B cell (primary cell): ENCODE measurements around the gene TPCN1. TPM values are rescaled to one million over a fixed set of nuclear protein-coding genes. Genes with fewer than 3 reads are reported as not detected.

Source experiments
- ATAC-seq: fragments of 200-7000 bp; cut with Tn5 transposase; one replicate; pipeline ENCODE4 v1.10.0; 2021; ENCODE audit warnings: low read depth, mild to moderate bottlenecking, moderate number of reproducible peaks, moderate library complexity
- CTCF ChIA-PET: fragments of 350-600 bp; sonication (Branson Sonifier 250); formaldehyde crosslinking; loops from one replicate; lab custom pipeline; 2021; ENCODE audit warnings: antibody characterized with exemption, inconsistent platforms; lab: Charles Lee
- POLR2A ChIA-PET: fragments of 350-600 bp; sonication (Branson Sonifier 250); formaldehyde crosslinking; loops from one replicate; lab custom pipeline; 2021; ENCODE audit warnings: antibody characterized with exemption; lab: Charles Lee
- DNase-seq: peaks from one replicate; pipeline ENCODE4 v3.0.0; 2013
- H2AFZ ChIP-seq: 2 replicates; pipeline ENCODE4 v1.6.1; 2012; ENCODE audit warnings: mild to moderate bottlenecking, low read depth, low read length; ENCODE audit not compliant: insufficient read depth, poor library complexity, severe bottlenecking
- H3K27ac ChIP-seq, 2 donors: 1 replicate in 1 of 2; 2 replicates in 1 of 2; pipeline ENCODE4 v1.5.1; 2012 to 2013; ENCODE audit warnings: low read length in 2 of 2, mild to moderate bottlenecking in 2 of 2, moderate library complexity in 1 of 2
- H3K27me3 ChIP-seq, 4 experiments: fragments of 200-600 bp in 1 of 4; sonication (generic) in 1 of 4; replicated peaks in 1 of 4; 1 replicate in 2 of 4; 2 replicates in 2 of 4; pipeline versions ENCODE4 v1.6.1 to v1.7.0; 2013 to 2016; ENCODE audit warnings: low read length in 3 of 4, mild to moderate bottlenecking in 2 of 4, mixed read lengths in 1 of 4, moderate library complexity in 1 of 4; ENCODE audit not compliant: insufficient read depth in 4 of 4, control insufficient read depth in 3 of 4; ENCODE audit errors: control extremely low read depth in 1 of 4
- H3K36me3 ChIP-seq, 2 experiments: replicated peaks in 1 of 2; 1 replicate in 1 of 2; 2 replicates in 1 of 2; pipeline versions ENCODE4 v1.6.1 to v1.7.1; 2013; ENCODE audit warnings: low read length in 1 of 2; ENCODE audit not compliant: insufficient read depth in 2 of 2, control insufficient read depth in 1 of 2; ENCODE audit errors: control extremely low read depth in 1 of 2, extremely low read depth in 1 of 2
- H3K4me1 ChIP-seq, 2 donors: fragments of 200-600 bp in 1 of 2; sonication (generic) in 1 of 2; 1 replicate in 1 of 2; 2 replicates in 1 of 2; pipeline versions ENCODE4 v1.5.1 to v1.6.1; 2013 to 2017; ENCODE audit warnings: low read length in 2 of 2; ENCODE audit not compliant: control insufficient read depth in 2 of 2, insufficient read depth in 2 of 2
- H3K4me2 ChIP-seq: replicated peaks from 2 replicates; pipeline ENCODE3; 2012; ENCODE audit warnings: mild to moderate bottlenecking, low read depth, low read length; ENCODE audit not compliant: poor library complexity, severe bottlenecking
- H3K4me3 ChIP-seq, 5 experiments: fragments of 200-600 bp in 1 of 5; sonication (generic) in 1 of 5; 1 replicate in 3 of 5; 2 replicates in 2 of 5; pipeline versions ENCODE4 v1.5.1 to v1.7.0; 2011 to 2016; ENCODE audit warnings: low read length in 4 of 5, mild to moderate bottlenecking in 4 of 5, low read depth in 2 of 5, control low read depth in 1 of 5, moderate library complexity in 1 of 5; ENCODE audit not compliant: insufficient read depth in 1 of 5; ENCODE audit errors: control extremely low read depth in 1 of 5, extremely low read depth in 1 of 5
- H3K79me2 ChIP-seq: fragments of 200-600 bp; sonication (generic); one replicate; pipeline ENCODE4 v1.6.0; 2016; ENCODE audit warnings: low read length; ENCODE audit not compliant: control insufficient read depth, insufficient read depth
- H3K9ac ChIP-seq: fragments of 200-600 bp; sonication (generic); 2 replicates; pipeline ENCODE4 v1.6.1; 2017; ENCODE audit warnings: mild to moderate bottlenecking, low read length, moderate library complexity
- H3K9me3 ChIP-seq, 3 donors: one replicate each; pipeline versions ENCODE4 v1.6.1 to v1.7.1; 2013; ENCODE audit warnings: low read length in 2 of 3; ENCODE audit not compliant: control insufficient read depth in 2 of 3, insufficient read depth in 1 of 3; ENCODE audit errors: control extremely low read depth in 1 of 3
- H4K20me1 ChIP-seq: 2 replicates; pipeline ENCODE4 v1.6.0; 2012; ENCODE audit warnings: mild to moderate bottlenecking, low read length; ENCODE audit not compliant: insufficient read depth, control insufficient read depth, poor library complexity, severe bottlenecking
- H3K27ac Mint-ChIP-seq: one replicate; pipeline ENCODE4 v1.8.0; 2021; ENCODE audit warnings: mixed read lengths
- H3K27me3 Mint-ChIP-seq: one replicate; pipeline ENCODE4 v1.8.0; 2021; ENCODE audit warnings: mixed read lengths
- H3K4me1 Mint-ChIP-seq: one replicate; pipeline ENCODE4 v1.8.0; 2021; ENCODE audit warnings: mixed read lengths
- H3K4me3 Mint-ChIP-seq: one replicate; pipeline ENCODE4 v1.8.0; 2021; ENCODE audit warnings: mixed read lengths
- H3K9me3 Mint-ChIP-seq: one replicate; pipeline ENCODE4 v1.8.0; 2022; ENCODE audit warnings: mixed read lengths; ENCODE audit not compliant: insufficient read depth
- EZH2 ChIP-seq: IDR thresholded peaks from 2 replicates; pipeline ENCODE4 v1.6.1; 2012; ENCODE audit warnings: borderline replicate concordance, low read depth, mild to moderate bottlenecking, moderate library complexity, low read length; ENCODE audit not compliant: insufficient read depth, poor library complexity, severe bottlenecking
- WGBS: methylation state at CpG from one replicate; pipeline ENCODE4 v1.1.5; 2013; ENCODE audit warnings: missing lambda C conversion rate; ENCODE audit not compliant: insufficient coverage; 5-methylcytosine and 5-hydroxymethylcytosine counted together
- intact Hi-C: fragments of 100-400 bp; cut with micrococcal nuclease; formaldehyde crosslinking; loops from one replicate; pipeline ENCODE4 v1.10.0; 2022
- polyA plus RNA-seq: library from polyadenylated mRNA; depleted of rRNA; stranded (reverse); fragments of >200 nt; gene quantifications from 2 replicates; pipeline ENCODE4 v1.2.3, GENCODE V29; 2012
- total RNA-seq, 2 donors: library from RNA; stranded (reverse); fragments of 120-200 nt in 1 of 2; gene quantifications; 1 replicate in 1 of 2; 2 replicates in 1 of 2; pipeline versions ENCODE4 v1.2.3 to v1.2.4, GENCODE V29; 2013 to 2022
- TF ChIP-seq, protein P1 (sequence below): fragments of 200-600 bp; IDR thresholded peaks from one replicate; pipeline ENCODE4 v1.8.0; 2022; ENCODE audit warnings: antibody characterized with exemption, mild to moderate bottlenecking

The TPCN1 gene
- total and polyA plus RNA-seq, 2 donors (not counting 1 experiment from before 2014, with no cell fraction given), result 80.8 to 258 TPM

DNA sequence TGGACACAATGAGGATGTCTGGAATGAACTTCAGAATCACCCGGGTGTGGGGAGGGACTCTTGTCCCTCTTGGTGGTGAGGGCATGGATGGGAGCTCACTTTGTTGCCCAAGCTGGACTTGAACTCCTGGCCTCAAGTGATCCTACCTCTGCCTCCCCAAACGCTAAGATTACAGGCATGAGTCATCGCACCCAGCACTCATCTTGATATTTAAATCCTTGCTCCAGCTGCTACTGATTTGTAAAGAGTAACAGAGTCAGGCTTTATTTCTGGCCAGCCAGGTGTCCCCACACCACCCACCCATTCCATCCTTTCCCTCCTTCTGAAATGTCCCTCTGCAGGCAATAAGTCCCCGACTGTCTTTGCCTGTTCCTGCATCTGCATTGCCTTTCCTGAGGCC, 40.9 kb upstream of the TPCN1 start:
- Mint-ChIP-seq H3K27me3 (no peaks in the 10 kb centered on the region), H3K9me3 (no peaks in the 10 kb centered on the region), H3K27ac (no peak overlapping the region), H3K4me1 (peaks cover 17% of the 10 kb centered on the region), H3K4me3 (no peak overlapping the region)
- Histone ChIP-seq H3K27me3 (no peaks in the 10 kb centered on the region), H3K9me3 (peaks cover 0 to 10% (median 0%) of the 10 kb centered on the region in 3 donors), H3K79me2 (peaks cover 49% of the 10 kb centered on the region), H3K27ac (no peak overlapping the region), H3K4me2 (no peak overlapping the region), H2AFZ (no peak overlapping the region), H3K4me1 (peaks cover 11 to 19% of the 10 kb centered on the region in 2 donors), H3K36me3 (peaks cover 2 to 62% of the 10 kb centered on the region in 2 experiments), H3K4me3 (no peak overlapping the region), H4K20me1 (peaks cover 42% of the 10 kb centered on the region), H3K9ac (no peak overlapping the region)
- 82% methylated on average over 3 of the region's 4 CpGs for WGBS
- ChIA-PET CTCF (interaction anchor here (0.8 to 1.6 kb wide), 2 partner anchors 16 to 182 kb away, joined by 3 to 6 read pairs; no protein-coding TSS in a partner anchor), POLR2A (interaction anchor here (0.7 kb wide), 1 partner anchor 28 kb away, joined by 4 read pairs; no protein-coding TSS in a partner anchor)
- TF ChIP-seq, protein P1, sequence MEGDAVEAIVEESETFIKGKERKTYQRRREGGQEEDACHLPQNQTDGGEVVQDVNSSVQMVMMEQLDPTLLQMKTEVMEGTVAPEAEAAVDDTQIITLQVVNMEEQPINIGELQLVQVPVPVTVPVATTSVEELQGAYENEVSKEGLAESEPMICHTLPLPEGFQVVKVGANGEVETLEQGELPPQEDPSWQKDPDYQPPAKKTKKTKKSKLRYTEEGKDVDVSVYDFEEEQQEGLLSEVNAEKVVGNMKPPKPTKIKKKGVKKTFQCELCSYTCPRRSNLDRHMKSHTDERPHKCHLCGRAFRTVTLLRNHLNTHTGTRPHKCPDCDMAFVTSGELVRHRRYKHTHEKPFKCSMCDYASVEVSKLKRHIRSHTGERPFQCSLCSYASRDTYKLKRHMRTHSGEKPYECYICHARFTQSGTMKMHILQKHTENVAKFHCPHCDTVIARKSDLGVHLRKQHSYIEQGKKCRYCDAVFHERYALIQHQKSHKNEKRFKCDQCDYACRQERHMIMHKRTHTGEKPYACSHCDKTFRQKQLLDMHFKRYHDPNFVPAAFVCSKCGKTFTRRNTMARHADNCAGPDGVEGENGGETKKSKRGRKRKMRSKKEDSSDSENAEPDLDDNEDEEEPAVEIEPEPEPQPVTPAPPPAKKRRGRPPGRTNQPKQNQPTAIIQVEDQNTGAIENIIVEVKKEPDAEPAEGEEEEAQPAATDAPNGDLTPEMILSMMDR, result no peak
- TF ChIP-seq EZH2, result no peak
- ATAC-seq, result no peak
- intact Hi-C loops, result no loop called here
- no peak for DNase-seq

DNA sequence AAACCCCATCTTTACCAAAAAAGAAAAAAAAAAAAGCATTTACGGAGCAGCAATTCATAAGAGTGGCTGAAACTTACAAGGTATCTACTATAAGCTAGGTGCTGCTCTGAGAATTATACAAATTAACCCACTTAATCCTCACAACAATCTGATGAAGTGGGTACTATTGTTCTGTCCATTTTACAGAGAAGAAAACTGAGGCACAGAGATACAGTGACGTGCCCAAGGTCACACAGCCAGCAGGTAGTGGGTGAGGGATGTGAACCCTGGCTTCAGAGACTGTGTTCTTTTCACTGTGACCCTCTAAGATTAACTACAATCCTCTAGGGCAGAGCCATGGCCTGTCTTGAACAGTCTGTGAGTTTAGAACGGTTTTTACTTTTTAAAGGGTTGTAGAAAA, 39.3 kb upstream of the TPCN1 start:
- H3K4me2 ChIP-seq, result no peak overlapping the region
- POLR2A ChIA-PET, result no interaction called here
- no peak for DNase-seq
- no peaks in the 10 kb centered on the region for H3K9me3 Mint-ChIP-seq
- no peaks in the 10 kb centered on the region for H3K27me3 ChIP-seq
- H3K27ac ChIP-seq, result no peak overlapping the region
- H3K79me2 ChIP-seq, result peaks cover 64% of the 10 kb centered on the region
- no peak overlapping the region for H3K27ac Mint-ChIP-seq
- peaks cover 29% of the 10 kb centered on the region for H3K4me1 Mint-ChIP-seq
- H3K4me3 ChIP-seq, result no peak overlapping the region
- no CpG with 5 or more reads among the region's 3 CpGs for WGBS
- H3K9ac ChIP-seq, result no peak overlapping the region
- peaks cover 21 to 30% of the 10 kb centered on the region in 2 donors for H3K4me1 ChIP-seq
- no peaks in the 10 kb centered on the region for H3K27me3 Mint-ChIP-seq
- peaks cover 2 to 53% of the 10 kb centered on the region in 2 experiments for H3K36me3 ChIP-seq
- no peak overlapping the region for H3K4me3 Mint-ChIP-seq
- peaks cover 42% of the 10 kb centered on the region for H4K20me1 ChIP-seq
- no peak for ATAC-seq
- intact Hi-C loops, result no loop called here
- no peak overlapping the region for H2AFZ ChIP-seq
- no peak for TF ChIP-seq EZH2
- TF ChIP-seq, protein P1, result no peak
- H3K9me3 ChIP-seq, result peaks cover 0 to 5% (median 0%) of the 10 kb centered on the region in 3 donors
- CTCF ChIA-PET, result interaction anchor here (0.7 kb wide), 1 partner anchor 147 kb away, joined by 3 read pairs; no protein-coding TSS in a partner anchor
